ENCODE data around the gene NF1.
"Not testable (repeated sequence)": the region's sequence is repeated elsewhere in the genome, so short reads cannot be mapped to it uniquely, and the experiment has no call there.

The NF1 gene

GRCh38 chr17:31163091-31163781 lies 68.5 kb downstream of the NF1 start:
- no peak for DNase-seq (ENCODE audit: low spot score)
- TF ChIP-seq CTCF (IDR thresholded peaks at IDR 0.05; ENCODE audit: extremely low read depth, missing control alignments) = no peak

- TF ChIP-seq CTCF (IDR thresholded peaks at IDR 0.05; ENCODE audit: extremely low read depth, missing control alignments) = no peak
- DNase-seq (ENCODE audit: low spot score) = no peak
Observed at GRCh38 chr17:31167111-31167510, 72.3 kb downstream of the NF1 start.

GRCh38 chr17:31171701-31172100 lies 76.9 kb downstream of the NF1 start:
- DNase-seq (ENCODE audit: low spot score) = no peak
- no peak for TF ChIP-seq CTCF (IDR thresholded peaks at IDR 0.05; ENCODE audit: extremely low read depth, missing control alignments)

- no peak for TF ChIP-seq CTCF (IDR thresholded peaks at IDR 0.05; ENCODE audit: extremely low read depth, missing control alignments)
- DNase-seq (ENCODE audit: low spot score) = no peak
Observed at GRCh38 chr17:31172388-31172787, 77.6 kb downstream of the NF1 start.

- TF ChIP-seq CTCF (IDR thresholded peaks at IDR 0.05; ENCODE audit: extremely low read depth, missing control alignments) = no peak
- no peak for DNase-seq (ENCODE audit: low spot score)
Observed at GRCh38 chr17:31174215-31174614, 79.4 kb downstream of the NF1 start.

- TF ChIP-seq CTCF (IDR thresholded peaks at IDR 0.05; ENCODE audit: extremely low read depth, missing control alignments) = no peak
- no peak for DNase-seq (ENCODE audit: low spot score)
Observed at GRCh38 chr17:31175237-31175636, 80.5 kb downstream of the NF1 start.

GRCh38 chr17:31176143-31176542 lies 81.4 kb downstream of the NF1 start:
- not testable (repeated sequence) for DNase-seq (ENCODE audit: low spot score)

- not testable (repeated sequence) for DNase-seq (ENCODE audit: low spot score)
Observed at GRCh38 chr17:31178951-31179350, 84.2 kb downstream of the NF1 start.
